NB4 (cell line): ENCODE data around the gene FMN2.

Source experiments
- DNase-seq: peaks from one replicate; pipeline ENCODE4 v3.0.0; 2010; ENCODE audit warnings: low read depth
- H3K4me3 ChIP-seq: one replicate; pipeline ENCODE4 v1.5.1; 2011; ENCODE audit warnings: mild to moderate bottlenecking, low read depth, low read length, moderate library complexity
- MYC ChIP-seq: IDR thresholded peaks from 2 replicates; pipeline ENCODE4 v1.6.1; 2011; ENCODE audit warnings: low read depth, low read length
- POLR2A ChIP-seq: IDR thresholded peaks from 2 replicates; pipeline ENCODE4 v1.6.1; 2011; ENCODE audit warnings: mild to moderate bottlenecking; ENCODE audit not compliant: insufficient read length; ENCODE audit errors: extremely low read depth
- TF ChIP-seq, protein P1 (sequence below): IDR thresholded peaks from one replicate; pipeline ENCODE4 v1.5.1; 2012; ENCODE audit warnings: low read depth, low read length
- TF ChIP-seq, protein P2 (sequence below): IDR thresholded peaks from 2 replicates; pipeline ENCODE4 v1.6.1; 2011; ENCODE audit warnings: low read depth, low read length

The FMN2 gene

DNA sequence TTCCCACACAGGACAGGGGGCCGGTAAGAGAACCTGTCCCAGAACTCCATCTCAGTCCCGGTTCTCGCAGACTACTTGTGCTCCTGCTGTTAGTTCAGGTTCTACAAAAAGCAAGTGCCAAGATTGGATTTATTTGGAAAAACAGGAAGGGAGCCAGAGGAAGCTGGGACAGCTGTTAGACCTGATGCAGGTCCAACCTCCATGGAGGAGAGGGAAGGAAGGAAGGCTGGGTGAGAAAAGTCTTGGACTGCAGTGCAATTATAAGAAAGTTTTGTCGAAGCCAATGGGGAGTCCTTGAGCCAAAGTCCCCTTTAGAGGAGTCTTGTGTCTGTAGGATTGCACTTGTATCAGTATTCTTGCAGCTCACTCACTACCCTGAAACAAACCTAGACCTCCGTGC lies 329.1 kb downstream of the FMN2 start:
- no peak overlapping the region for H3K4me3 ChIP-seq
- TF ChIP-seq MYC (no peak), POLR2A (no peak)
- TF ChIP-seq, protein P1, sequence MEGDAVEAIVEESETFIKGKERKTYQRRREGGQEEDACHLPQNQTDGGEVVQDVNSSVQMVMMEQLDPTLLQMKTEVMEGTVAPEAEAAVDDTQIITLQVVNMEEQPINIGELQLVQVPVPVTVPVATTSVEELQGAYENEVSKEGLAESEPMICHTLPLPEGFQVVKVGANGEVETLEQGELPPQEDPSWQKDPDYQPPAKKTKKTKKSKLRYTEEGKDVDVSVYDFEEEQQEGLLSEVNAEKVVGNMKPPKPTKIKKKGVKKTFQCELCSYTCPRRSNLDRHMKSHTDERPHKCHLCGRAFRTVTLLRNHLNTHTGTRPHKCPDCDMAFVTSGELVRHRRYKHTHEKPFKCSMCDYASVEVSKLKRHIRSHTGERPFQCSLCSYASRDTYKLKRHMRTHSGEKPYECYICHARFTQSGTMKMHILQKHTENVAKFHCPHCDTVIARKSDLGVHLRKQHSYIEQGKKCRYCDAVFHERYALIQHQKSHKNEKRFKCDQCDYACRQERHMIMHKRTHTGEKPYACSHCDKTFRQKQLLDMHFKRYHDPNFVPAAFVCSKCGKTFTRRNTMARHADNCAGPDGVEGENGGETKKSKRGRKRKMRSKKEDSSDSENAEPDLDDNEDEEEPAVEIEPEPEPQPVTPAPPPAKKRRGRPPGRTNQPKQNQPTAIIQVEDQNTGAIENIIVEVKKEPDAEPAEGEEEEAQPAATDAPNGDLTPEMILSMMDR: no peak
- TF ChIP-seq, protein P2, sequence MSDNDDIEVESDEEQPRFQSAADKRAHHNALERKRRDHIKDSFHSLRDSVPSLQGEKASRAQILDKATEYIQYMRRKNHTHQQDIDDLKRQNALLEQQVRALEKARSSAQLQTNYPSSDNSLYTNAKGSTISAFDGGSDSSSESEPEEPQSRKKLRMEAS: no peak
- DNase-seq: no peak

DNA sequence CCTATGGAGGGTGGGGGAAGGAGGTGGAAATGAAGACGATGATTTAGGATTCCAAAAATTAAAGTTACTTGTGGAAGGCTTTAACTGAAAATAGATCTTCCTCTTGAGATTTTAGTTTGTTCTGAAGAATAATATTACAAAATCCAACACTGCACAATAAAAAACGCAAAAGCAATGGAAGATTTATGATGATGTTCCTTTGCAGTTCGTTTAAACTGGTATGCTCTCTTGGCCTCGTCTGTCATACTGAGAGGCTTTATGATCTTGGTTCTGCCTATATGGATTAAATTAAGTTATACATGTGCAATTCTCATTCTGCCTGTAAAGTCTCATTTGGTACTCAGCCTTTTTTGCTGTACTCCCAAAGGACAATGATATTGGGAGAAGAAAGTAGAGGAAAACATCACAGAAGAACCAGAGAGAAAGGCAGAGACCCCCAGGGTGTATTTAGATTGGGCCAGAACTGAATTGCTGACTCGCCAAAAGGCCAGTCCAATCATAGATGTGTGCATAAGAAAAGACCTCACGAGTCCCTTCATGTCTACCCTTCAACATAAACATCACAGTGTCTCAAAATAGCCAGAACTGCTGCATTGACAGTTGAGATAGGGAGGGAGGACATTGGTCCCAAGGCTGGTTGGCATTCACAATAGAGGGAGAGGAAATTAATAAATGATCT lies 331.7 kb downstream of the FMN2 start:
- TF ChIP-seq MYC (no peak), POLR2A (no peak)
- TF ChIP-seq, protein P1: no peak
- TF ChIP-seq, protein P2: no peak
- no peak overlapping the region for H3K4me3 ChIP-seq
- DNase-seq: no peak

DNA sequence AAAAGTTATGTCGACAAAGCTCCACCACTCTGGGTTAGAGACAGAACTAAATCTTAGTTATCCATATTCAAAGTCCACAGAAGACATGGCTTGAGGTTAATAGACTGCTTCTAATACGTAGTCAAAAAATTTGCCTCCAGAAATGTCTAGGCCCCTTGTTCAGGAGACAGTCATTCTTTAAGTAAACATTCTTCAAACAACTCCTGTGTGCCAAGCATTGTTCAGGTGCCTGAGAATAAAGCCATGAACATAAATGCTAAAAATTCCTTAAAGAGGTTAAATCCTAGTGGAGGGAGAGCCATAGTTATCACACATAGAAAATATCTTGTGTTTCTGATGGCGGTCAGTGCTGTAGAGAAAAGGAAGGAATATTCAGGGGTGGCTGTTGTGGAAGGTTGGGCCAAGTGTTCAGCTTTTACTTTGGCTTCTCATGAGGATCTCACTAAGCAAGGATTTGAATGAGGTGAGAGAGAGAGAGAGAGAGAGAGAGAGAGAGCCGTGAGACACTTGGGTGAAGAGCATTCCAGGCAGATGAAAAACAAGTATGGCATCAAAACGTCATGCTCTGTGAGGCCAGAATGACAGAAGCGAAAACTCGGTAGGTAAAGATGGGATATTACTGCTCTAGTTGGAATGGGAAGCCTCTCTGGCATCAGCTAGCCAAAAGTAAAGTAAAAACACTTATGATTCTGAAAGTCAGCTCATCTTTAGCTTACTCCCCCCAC lies 333.2 kb downstream of the FMN2 start:
- TF ChIP-seq, protein P2: no peak
- TF ChIP-seq MYC (no peak), POLR2A (no peak)
- TF ChIP-seq, protein P1: no peak
- no peak overlapping the region for H3K4me3 ChIP-seq
- no peak for DNase-seq

DNA sequence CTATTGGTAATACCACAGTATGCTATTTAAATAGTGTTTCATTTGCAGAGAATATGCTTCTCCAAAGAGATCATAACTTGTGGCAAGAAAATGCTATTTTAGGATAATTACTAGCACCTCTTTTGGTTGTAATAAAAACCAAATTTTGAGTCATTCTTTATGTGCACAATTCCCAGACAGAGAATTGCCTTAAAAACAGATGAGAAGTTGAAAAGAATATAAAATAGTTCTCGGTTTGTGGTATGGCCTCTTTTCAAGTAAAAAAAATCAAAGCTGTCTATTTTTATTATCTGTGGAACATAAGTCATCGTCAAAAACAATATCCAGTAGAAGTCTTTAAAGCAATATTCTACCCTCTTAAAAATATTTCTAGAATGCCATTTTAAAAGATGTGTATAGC lies 334.4 kb downstream of the FMN2 start:
- DNase-seq: no peak
- TF ChIP-seq, protein P2: no peak
- H3K4me3 ChIP-seq: no peak overlapping the region

DNA sequence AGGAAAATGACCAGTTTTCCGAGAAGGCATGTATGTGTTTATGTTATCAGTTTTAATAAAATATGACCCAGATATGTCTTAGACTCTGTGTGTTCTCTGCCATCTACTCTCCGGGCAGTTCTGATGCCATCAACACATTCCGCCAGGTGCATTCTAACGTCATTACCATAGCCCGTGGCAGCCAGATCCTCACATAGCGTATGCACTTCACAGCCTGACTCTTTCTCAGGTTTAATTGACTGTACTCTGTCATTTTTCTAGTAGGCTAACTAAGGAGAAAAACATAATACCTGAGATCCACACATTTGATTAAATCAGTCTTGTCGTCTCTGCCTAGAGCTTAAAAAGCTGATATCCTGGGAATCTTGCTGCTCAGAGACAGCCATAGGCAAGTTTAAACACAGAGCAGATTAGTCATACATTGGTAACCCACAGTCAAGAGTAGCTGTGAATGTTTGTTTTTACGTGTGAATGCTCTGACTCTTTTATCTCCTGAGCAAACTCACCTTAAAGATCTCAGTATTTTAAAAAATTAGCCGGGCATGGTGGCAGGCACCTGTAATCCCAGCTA lies 344.4 kb downstream of the FMN2 start:
- no peak for DNase-seq
- TF ChIP-seq MYC (no peak), POLR2A (no peak)
- TF ChIP-seq, protein P1: no peak
- TF ChIP-seq, protein P2: no peak
- H3K4me3 ChIP-seq: no peak overlapping the region

DNA sequence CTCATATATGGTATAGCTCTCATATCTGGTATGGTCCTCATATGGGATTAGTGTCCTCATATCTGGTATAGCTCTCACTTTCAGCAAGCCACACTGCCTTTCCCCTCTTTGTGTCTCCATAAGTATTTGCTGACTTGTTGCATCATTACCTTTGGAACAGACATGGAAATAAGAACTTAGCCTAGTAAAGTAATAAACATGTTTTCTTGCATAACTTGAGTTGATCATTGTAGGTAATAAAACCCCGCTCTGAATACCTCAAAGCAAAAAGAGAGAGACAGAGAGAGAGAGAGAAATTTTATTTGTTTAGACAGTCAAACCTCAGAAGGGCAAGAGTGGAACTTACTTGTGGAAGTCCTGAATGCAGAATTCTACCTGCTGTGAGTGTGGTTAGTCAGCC lies 350.0 kb downstream of the FMN2 start:
- no peak for TF ChIP-seq POLR2A
- no peak overlapping the region for H3K4me3 ChIP-seq
- DNase-seq: no peak

DNA sequence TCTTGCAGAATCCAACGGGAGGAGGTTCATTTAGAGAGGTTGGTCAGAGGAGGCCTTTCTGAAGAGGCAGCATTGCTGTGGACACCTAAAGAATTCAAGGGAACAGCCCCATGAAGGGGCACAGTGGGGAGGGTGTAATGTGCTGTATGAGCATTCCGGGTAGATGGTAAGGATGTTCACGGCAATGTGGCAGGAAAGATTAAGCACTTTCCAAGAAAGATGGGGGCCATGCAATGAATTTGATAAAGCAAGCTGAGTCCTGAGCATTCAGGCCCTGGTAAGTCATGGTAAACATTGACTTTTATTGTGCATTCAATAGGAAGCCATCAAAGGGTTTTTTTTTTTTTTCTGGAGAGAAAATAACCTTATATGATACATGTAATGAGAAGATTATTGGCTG lies 353.7 kb downstream of the FMN2 start:
- H3K4me3 ChIP-seq: no peak overlapping the region
- no peak for DNase-seq
- TF ChIP-seq MYC (no peak), POLR2A (no peak)
- TF ChIP-seq, protein P2: no peak
- TF ChIP-seq, protein P1: no peak
